Upper lobe of left lung (tissue), 6 donors: ENCODE results near the gene ZCCHC24. TPM values are rescaled to one million over a fixed set of nuclear protein-coding genes. Genes with fewer than 3 reads are reported as not detected.
A peak's percentile ranks its signal among the peaks of the same experiment; 100 is the strongest.
"Not testable (repeated sequence)": the region's sequence is repeated elsewhere in the genome, so short reads cannot be mapped to it uniquely, and the experiment has no call there.

ENCODE experiments used
- ATAC-seq, 2 donors: fragments of 200-7000 bp; cut with Tn5 transposase; one replicate each; pipeline ENCODE4 v1.9.1; 2022; ENCODE audit warnings: mild to moderate bottlenecking in 2 of 2, moderate library complexity in 2 of 2; ENCODE audit not compliant: low FRiP score in 2 of 2
- DNase-seq, 2 donors: peaks; one replicate each; pipeline ENCODE4 v3.0.0-alpha.2; 2019 to 2020
- H3K27ac ChIP-seq, 4 donors: fragments of 200-600 bp; sonication (generic); one replicate each; pipeline ENCODE4 v1.5.1; 2016 to 2019
- H3K27me3 ChIP-seq, 4 donors: fragments of 200-600 bp; sonication (generic); one replicate each; pipeline ENCODE4 v1.5.1; 2017 to 2019
- H3K36me3 ChIP-seq, 4 donors: fragments of 200-600 bp; sonication (generic); one replicate each; pipeline ENCODE4 v1.5.1; 2016 to 2019
- H3K4me1 ChIP-seq, 4 donors: fragments of 200-600 bp; sonication (generic); one replicate each; pipeline ENCODE4 v1.5.1; 2018 to 2019
- H3K4me3 ChIP-seq, 4 donors: fragments of 200-600 bp; sonication (generic); one replicate each; pipeline ENCODE4 v1.5.1; 2017 to 2019; ENCODE audit warnings: mild to moderate bottlenecking in 2 of 4, moderate library complexity in 1 of 4
- H3K9me3 ChIP-seq, 4 donors: fragments of 200-600 bp; sonication (generic); one replicate each; pipeline ENCODE4 v1.5.1; 2018 to 2019
- EP300 ChIP-seq, 4 donors: sonication (generic); formaldehyde crosslinking; IDR thresholded peaks; one replicate each; pipeline ENCODE4 v1.5.1; 2017; ENCODE audit warnings: antibody characterized with exemption in 4 of 4, control low read depth in 2 of 4
- POLR2A ChIP-seq, 4 donors: fragments of 450-650 bp; IDR thresholded peaks; one replicate each; pipeline ENCODE4 v1.5.1; 2016 to 2017; ENCODE audit warnings: antibody characterized with exemption in 4 of 4, mild to moderate bottlenecking in 2 of 4
- POLR2AphosphoS5 ChIP-seq, 2 donors: sonication (generic); formaldehyde crosslinking; IDR thresholded peaks; one replicate each; pipeline ENCODE4 v1.5.1; 2017; ENCODE audit warnings: antibody characterized with exemption in 2 of 2
- WGBS, 2 donors: methylation state at CpG; one replicate each; pipeline ENCODE4 v1.1.5; 2017 to 2018; 5-methylcytosine and 5-hydroxymethylcytosine counted together
- total RNA-seq, 6 donors: library from RNA; depleted of rRNA in 4 of 6; stranded (reverse); fragments of >200 nt in 4 of 6; gene quantifications; one replicate each; pipeline versions ENCODE4 v1.1.0 to v1.2.1, GENCODE V29; 2016 to 2021
- TF ChIP-seq, protein P1 (sequence below), 6 experiments: fragments of 450-650 bp in 4 of 6; fragments of 200-600 bp in 2 of 6; sonication (generic) in 2 of 6; IDR thresholded peaks; one replicate each; pipeline ENCODE4 v1.5.1; 2016 to 2019; ENCODE audit warnings: antibody characterized with exemption in 6 of 6
- donor health status: DM: no; HTN: no; CAD: no; lungs with moderate emphysema.
- donor health status: DM: no; HTN: yes; CAD: no; lungs with severe emphysema.

The ZCCHC24 gene
- total RNA-seq, 6 donors from 2014 or later = 12.6 to 45.7 (median 21.0) TPM

DNA sequence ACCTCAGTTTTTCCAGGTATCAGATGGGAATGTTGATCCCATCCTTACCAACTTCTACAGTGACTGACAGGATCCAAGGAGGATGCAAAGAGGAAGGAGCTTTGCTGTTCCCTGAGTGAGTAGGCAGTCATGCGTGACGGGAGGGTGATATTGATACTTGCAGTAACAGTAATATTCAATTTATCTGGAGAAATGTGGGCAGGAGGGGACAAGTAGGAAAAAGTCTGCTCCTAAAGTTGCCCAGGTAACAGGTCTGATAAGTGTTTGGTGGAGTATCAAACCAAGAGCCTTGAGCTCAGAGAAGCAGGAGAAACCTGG is 3.3 kb upstream of the ZCCHC24 start:
- ATAC-seq = no peak
- WGBS, 2 donors = 88% methylated on average over 2 of the region's 2 CpGs
- no peaks in the 10 kb centered on the region for H3K27me3 ChIP-seq

DNA sequence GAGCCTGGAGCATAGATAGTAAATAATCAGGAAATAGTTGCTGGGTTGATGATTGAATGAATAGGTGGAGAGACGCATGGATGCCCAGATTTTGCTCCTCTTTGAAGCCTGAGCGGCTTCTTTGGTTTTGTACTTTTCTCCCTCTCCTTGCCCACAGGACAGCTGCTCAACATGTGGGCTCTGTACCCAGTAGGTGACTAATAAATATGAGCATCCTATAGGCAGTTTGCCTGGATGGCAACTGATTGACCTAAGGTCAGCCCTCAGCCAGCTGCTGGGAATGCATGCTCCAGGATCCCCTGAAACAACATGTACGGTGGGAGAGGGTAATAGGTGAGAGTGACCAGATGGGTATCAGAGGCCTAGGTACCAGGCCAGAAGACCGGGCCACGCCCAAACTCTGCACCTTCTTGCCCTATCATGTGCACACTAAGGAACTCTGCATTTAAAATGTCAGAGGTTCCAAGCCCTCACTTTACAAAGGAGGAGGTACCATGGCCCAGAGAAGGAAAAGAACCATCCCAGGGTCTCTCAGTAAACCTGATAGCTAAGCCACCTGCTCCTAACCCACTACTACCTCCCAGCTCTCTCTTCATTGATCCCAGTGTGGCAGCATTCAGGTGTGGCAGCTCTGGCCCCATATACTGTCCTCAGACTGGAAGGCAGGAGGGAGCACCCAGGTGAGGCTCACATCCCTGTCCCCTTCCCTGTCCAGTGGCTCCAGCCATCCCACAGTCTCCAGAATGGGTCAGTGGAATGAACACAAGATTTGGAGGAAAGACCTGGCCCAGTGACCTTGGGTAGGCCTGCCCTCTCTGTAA is 2.7 kb upstream of the ZCCHC24 start:
- DNase-seq (no peak), ATAC-seq (no peak)
- Histone ChIP-seq H3K27me3 (no peaks in the 10 kb centered on the region), H3K4me3 (no peak overlapping the region), H3K36me3 (no peaks in the 10 kb centered on the region), H3K4me1 (peaks cover 11 to 40% (median 20%) of the 10 kb centered on the region in 4 donors), H3K27ac (no peak overlapping the region), H3K9me3 (no peaks in the 10 kb centered on the region)
- no peak for TF ChIP-seq EP300 (IDR thresholded peaks at IDR 0.05)
- no peak for TF ChIP-seq POLR2A (IDR thresholded peaks at IDR 0.05)
- TF ChIP-seq, protein P1, sequence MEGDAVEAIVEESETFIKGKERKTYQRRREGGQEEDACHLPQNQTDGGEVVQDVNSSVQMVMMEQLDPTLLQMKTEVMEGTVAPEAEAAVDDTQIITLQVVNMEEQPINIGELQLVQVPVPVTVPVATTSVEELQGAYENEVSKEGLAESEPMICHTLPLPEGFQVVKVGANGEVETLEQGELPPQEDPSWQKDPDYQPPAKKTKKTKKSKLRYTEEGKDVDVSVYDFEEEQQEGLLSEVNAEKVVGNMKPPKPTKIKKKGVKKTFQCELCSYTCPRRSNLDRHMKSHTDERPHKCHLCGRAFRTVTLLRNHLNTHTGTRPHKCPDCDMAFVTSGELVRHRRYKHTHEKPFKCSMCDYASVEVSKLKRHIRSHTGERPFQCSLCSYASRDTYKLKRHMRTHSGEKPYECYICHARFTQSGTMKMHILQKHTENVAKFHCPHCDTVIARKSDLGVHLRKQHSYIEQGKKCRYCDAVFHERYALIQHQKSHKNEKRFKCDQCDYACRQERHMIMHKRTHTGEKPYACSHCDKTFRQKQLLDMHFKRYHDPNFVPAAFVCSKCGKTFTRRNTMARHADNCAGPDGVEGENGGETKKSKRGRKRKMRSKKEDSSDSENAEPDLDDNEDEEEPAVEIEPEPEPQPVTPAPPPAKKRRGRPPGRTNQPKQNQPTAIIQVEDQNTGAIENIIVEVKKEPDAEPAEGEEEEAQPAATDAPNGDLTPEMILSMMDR (IDR thresholded peaks at IDR 0.05) = no peak
- TF ChIP-seq POLR2AphosphoS5 (IDR thresholded peaks at IDR 0.05) = no peak
- WGBS, 2 donors = 93 to 94% methylated on average over 5 of the region's 5 CpGs

More for the DNA sequence above, 3.3 kb upstream of the ZCCHC24 start:
- no peak for DNase-seq
- no peaks in the 10 kb centered on the region for H3K9me3 ChIP-seq
- no peak overlapping the region for H3K4me3 ChIP-seq
- H3K4me1 ChIP-seq = peaks cover 6 to 35% (median 15%) of the 10 kb centered on the region in 4 donors
- no peaks in the 10 kb centered on the region for H3K36me3 ChIP-seq
- H3K27ac ChIP-seq = no peak overlapping the region
- TF ChIP-seq POLR2AphosphoS5 (IDR thresholded peaks at IDR 0.05) (no peak), EP300 (IDR thresholded peaks at IDR 0.05) (no peak), POLR2A (IDR thresholded peaks at IDR 0.05) (no peak)
- TF ChIP-seq, protein P1 (IDR thresholded peaks at IDR 0.05) = no peak

DNA sequence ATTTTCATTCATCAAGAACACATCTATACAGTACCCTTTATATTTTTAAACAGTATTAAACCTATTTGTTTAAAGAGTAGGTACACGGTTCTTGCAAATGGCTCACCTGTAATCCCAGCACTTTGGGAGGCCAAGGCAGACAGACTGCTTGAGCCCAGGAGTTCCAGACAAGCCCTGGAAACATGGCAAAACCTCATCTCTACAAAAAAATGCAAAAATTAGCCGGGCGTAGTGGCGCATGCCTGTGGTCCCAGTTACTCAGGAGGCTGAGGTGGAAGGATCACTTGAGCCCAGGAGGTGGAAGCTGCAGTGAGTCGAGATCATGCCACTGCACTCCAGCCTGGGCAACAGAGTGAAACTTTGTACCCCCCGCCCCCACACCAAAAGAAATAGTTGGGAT is 1.8 kb upstream of the ZCCHC24 start:
- H3K4me1 ChIP-seq = peaks cover 20 to 47% (median 26%) of the 10 kb centered on the region in 4 donors

DNA sequence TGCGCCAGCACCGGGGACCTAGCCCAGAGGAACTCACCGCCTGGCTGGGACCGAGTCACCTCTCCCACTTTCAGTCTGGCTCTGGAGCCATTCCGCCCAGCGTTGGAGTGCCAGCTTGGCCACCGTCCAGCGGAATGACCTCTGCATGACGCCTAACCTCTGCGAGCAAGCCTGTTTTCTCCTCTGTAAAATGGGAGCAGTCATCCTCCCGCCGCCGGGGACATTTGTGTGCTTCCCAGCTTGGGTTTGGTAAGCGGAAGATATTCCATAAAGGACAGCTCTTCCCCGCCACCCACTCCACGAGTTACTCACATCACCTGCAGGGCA is 1.3 kb upstream of the ZCCHC24 start:
- Histone ChIP-seq H3K27ac (peak overlapping the region; percentile 59 to 95 (median 82)), H3K9me3 (no peaks in the 10 kb centered on the region), H3K4me1 (peaks cover 23 to 52% (median 28%) of the 10 kb centered on the region in 4 donors), H3K4me3 (peak overlapping the region in 3 of 4 donors; percentile 78 to 96 (median 84)), H3K36me3 (no peaks in the 10 kb centered on the region), H3K27me3 (no peaks in the 10 kb centered on the region)
- WGBS, 2 donors = 51 to 52% methylated on average over 12 to 16 of the region's 16 CpGs
- ATAC-seq = peak in 1 of 2 donors; percentile 0
- no peak for TF ChIP-seq POLR2A (IDR thresholded peaks at IDR 0.05)
- peak in 1 of 2 donors; percentile 5 for TF ChIP-seq POLR2AphosphoS5 (IDR thresholded peaks at IDR 0.05)
- peak in 1 of 2 donors; percentile 66 for DNase-seq

More for the DNA sequence above, 1.8 kb upstream of the ZCCHC24 start:
- H3K9me3 ChIP-seq, H3K36me3 ChIP-seq, H3K4me3 ChIP-seq, DNase-seq, ATAC-seq, H3K27me3 ChIP-seq: not testable (repeated sequence)
- peak overlapping the region in 1 of 4 donors; percentile 82 for H3K27ac ChIP-seq
- 86 to 93% methylated on average over 6 of the region's 6 CpGs for WGBS, 2 donors

DNA sequence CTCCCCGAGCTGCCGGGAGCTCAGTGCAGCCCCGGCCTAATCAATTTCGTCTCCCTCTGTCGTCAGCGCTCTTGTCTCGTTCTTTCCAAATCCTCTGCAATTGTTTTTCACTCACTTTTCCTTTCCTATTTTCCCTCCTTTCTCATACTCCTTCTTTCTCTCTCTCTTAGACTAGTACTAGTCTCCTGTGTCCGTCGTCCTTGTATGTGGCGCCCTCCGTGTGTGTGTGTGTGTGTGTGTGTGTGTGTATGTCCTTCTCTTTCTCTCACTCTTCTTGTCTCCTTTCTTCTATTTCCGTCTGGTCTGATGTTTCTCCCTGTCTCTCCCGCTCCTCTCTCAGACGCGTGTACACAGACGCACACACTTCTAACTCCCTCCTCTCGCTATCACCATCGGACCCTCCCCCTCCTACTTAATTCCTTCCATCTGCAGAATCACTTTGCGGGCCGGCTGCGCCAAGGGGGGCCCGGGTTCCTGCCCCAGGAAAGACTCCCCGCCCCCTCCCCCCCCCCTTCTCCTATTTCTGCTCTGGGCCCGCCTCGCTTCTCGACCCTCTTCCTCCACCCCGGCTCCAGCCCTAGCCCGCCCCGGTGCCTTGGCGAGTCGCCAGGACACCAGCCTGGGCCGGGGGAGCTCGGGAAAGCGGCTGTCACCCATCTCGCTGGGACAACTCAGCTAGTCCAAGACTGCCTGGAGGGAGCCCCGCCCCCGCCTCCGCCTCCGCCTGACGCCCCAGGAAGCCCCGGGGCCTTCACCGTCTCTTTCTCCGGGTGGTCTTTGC is 743 bp upstream of the ZCCHC24 start:
- H3K9me3 ChIP-seq = no peaks in the 10 kb centered on the region
- 1 to 2% methylated on average over 26 to 37 of the region's 43 CpGs for WGBS, 2 donors
- no peaks in the 10 kb centered on the region for H3K27me3 ChIP-seq
- ATAC-seq (peak; percentile 1 to 20), DNase-seq (peak; percentile 63 to 93)
- H3K4me3 ChIP-seq = peak overlapping the region; percentile 28 to 96 (median 81)
- H3K36me3 ChIP-seq = no peaks in the 10 kb centered on the region
- peak overlapping the region; percentile 59 to 95 (median 82) for H3K27ac ChIP-seq
- TF ChIP-seq EP300 (IDR thresholded peaks at IDR 0.05) = peak in 1 of 4 donors; percentile 1
- TF ChIP-seq, protein P1 (IDR thresholded peaks at IDR 0.05) = no peak
- TF ChIP-seq POLR2A (IDR thresholded peaks at IDR 0.05) = peak in 1 of 4 donors; percentile 21
- TF ChIP-seq POLR2AphosphoS5 (IDR thresholded peaks at IDR 0.05) = peak; percentile 4 to 32
- peaks cover 23 to 55% (median 31%) of the 10 kb centered on the region in 4 donors for H3K4me1 ChIP-seq
